ENCODE data around the gene CAPZB. TPM values are rescaled to one million over a fixed set of nuclear protein-coding genes. Genes with fewer than 3 reads are reported as not detected.

The CAPZB gene
- total RNA-seq, 1 donor from 2014 or later, result 198 TPM

DNA sequence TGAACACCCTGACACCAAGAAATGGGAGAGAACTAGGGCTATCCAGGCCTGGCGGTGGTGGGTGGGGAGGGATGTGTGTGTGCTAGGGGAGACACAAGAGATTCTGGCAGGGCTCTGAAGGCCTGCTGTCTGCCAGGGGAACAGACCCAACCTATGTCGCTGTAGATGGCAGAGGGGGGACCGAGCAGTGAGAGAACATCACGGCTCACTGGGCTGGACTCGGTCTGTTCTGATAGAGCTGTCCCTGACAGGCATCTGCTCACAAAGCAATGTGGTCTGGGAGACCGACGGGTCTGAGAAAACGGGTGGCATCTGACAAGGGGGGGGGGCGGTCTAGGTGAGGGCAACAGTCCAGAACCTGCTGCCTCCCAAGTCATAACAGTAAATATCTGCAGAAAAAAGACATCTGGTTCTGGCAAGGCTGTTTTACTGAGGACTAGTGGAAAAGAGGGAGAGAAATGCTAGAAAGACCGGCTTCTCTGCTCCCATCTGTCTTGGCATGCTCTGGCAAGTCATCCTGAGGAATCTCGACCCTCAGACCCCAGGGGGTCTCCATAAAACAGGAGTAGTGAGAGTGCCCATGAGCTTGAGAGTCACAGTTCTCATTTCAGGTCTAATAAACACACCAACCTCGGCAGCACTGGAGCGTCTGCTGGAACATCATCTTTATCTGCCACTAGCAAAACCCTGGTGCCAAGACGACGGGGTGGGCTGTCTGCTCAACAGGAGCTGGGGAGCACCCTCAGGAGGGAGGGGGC, 136.7 kb downstream of the CAPZB start:
- DNase-seq (ENCODE audit: low spot score), result no peak
- no peak for ATAC-seq
- intact Hi-C loops (cut with DNase I), result no loop called here

DNA sequence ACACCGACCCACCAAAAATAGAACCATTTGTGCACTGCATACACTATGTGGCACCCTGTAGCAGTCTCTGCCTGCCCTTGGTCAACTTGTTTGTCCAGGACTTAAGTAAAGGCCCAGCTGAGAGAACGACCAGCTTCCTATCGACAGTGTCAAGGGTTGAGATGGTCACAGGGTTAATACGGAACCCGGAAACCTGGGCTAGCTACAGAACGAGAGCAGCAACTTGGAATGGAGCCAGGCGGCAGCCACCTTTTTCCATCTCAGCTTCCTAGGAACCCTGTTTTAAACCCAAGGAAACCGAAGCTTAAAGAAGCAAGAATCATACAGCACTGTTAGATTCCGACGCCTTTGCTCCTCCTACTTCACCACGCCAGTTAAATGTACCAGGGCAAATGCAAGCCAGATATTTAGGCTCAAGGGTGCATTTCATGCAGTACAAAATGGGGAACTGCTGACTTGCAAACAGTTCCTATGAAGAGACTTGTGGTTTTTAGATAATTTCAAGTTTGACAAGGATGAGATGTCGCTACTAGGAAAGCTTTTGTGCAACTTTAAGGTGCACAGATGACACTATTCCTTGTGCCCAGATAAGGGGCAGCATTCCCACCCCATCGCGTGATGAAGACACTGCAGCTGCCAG, 137.7 kb downstream of the CAPZB start:
- intact Hi-C loops (cut with DNase I), result no loop called here

DNA sequence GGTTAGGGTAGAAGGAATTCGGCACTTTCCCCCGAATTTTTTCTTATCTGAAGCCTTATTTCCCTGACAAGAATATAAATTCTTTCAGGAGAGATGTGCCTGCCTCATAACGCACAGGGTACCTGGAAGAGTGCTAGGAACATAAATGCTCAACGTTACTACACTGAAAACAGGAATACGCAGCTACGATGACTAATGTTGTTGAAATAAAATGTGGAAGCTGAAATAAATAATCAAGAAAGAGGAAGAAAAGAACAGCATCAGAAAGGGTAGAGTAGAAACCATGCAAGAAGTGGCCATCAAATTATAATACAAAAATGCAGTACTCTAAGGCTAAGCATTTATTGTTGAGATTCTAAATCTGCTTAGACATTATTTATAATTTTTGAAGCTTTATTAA, 139.3 kb downstream of the CAPZB start:
- DNase-seq (ENCODE audit: low spot score) (no peak), ATAC-seq (no peak)
- intact Hi-C loops (cut with DNase I), result no loop called here

More for the DNA sequence above, 137.7 kb downstream of the CAPZB start:
- no peak for ATAC-seq
- DNase-seq (ENCODE audit: low spot score), result no peak

DNA sequence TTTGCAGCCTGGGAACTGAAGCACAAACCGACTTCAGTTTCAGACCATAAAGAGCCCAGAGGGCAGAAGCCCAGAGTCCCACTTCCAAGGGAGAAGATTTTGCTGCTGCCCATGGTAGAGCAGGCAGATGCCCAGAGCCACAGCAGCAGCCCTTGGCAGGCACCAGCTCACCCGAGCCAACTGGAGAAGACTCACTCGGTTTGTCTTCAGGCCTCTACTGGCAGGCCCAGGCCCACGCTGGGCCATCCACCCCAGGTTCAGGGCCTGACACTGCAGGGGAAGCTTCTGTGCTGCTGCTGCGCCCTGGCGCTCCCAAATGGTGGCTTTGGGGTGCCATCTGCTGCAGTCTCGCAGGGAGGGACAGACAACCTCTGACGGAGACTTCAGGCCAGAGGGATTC, 139.9 kb downstream of the CAPZB start:
- ATAC-seq (no peak), DNase-seq (ENCODE audit: low spot score) (no peak)
- intact Hi-C loops (cut with DNase I), result no loop called here

DNA sequence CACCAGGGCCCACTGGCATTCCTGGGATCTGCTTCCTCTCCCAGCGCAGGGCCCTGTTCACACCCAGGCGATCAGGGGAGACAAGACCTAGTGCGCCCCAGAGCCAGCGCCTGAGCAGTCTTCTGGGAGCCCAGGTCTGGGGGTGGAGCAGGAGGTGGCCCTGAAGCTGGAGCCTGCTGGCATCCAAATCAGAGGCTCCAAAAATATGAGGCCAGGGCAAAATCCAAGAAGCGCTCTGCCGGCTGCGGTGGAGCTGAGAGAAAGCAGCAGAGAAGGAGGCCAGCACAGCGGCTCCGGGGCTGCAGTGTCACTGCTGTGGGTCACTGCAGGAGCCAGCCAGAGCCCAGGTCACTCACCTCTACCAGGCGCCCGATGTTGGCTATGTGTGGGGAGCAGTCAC, 140.5 kb downstream of the CAPZB start:
- ATAC-seq (no peak), DNase-seq (ENCODE audit: low spot score) (no peak)
- intact Hi-C loops (cut with DNase I), result loop anchor here (1.0 kb wide), 1 partner anchor 304 kb away; no protein-coding TSS in a partner anchor

DNA sequence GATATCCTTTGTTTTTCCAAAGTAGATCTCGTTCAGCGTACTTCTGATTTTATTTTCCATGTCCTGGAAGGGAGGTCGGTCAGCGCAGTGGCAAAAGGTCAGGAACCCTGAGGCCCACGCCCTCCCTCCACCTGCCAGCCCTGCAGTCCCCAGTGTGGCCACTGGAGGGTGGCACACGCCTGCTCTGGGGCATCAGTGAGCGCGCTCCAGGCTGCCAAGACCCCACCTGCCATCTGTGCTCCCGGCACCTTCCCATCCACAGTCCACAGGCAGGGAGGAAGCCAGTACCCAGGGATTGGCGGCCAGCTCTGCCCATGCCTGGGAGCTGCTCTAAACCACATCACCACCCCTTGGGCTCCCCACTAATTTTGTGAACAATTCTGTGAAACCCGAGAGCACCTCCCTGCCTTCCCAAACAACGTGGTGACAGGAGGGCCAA, 140.9 kb downstream of the CAPZB start:
- ATAC-seq, result peak; percentile 67
- intact Hi-C loops (cut with DNase I), result loop anchor here (1.0 kb wide), 1 partner anchor 305 kb away; no protein-coding TSS in a partner anchor
- DNase-seq (ENCODE audit: low spot score), result peak; percentile 80

DNA sequence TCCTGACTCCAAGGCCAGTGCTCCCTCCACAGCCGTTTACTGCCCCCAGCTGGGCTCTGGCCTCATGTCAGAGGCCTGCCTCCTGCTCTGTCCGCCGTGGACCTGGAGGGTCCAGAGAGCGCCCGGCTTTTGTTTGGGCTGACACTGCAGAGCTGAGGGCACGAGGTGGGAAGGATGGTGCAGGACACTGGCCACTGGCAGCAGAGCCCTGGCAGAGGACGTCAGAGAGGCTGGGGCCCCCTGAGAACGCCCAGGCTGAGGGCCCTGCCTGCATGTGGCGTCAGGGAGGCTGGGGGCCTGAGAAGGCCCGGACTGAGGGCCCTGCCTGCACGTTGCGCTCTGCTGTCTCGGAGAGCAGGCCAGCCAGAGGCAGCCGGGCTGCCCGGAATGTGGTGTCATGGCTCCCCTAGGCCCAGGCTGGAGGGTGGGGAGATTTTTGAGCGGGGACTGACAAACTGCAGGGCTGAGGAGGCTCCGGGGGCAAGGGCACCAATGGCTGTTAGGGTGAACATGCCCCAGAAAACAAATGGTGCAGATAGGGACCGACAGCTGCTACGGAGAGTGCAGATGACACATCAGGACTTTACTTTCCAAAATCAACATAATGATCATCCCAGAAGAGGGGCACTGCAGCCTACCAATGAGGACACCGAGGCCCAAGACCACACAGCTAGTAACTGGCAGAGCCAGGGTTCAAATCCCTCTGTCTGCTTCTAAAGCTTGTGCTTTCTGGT, 141.6 kb downstream of the CAPZB start:
- ATAC-seq (no peak), DNase-seq (ENCODE audit: low spot score) (no peak)
- intact Hi-C loops (cut with DNase I), result loop anchor here (1.0 kb wide), 1 partner anchor 306 kb away; no protein-coding TSS in a partner anchor

DNA sequence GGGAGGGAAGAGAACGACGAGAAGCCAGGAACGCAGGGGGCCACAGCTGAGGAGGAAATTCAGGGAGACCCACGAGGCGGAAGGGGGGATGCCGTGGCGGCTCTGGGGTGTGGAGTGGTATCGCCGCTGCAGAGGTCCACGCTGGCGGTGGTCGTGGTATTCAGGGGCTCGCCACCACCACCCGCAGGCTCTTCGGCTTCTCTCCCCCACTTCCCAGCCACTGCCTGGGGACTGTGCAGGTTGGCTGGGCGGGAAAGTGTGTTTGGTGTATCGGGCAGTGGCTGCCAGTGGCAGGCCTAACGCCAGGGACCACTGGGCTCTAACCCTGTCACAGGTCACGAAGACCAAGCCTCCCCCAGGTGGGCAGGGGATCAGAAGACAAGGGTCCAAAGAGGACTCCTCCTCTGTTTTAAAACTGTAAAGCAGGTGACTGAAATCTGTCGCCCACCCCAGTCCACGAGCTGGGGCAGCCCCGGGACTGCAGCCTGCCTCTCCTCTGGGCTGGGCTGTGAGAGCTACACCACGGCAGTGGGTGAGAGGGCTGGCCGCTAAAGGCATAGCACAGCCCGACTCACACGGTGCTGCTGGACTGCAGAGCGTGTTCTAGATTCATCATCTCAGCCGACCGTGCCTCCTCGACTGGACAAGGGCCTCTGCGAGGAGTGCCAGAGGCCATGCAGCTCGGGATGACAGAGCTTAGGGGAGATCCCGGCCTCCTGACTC, 142.3 kb downstream of the CAPZB start:
- ATAC-seq (peak; percentile 29), DNase-seq (ENCODE audit: low spot score) (no peak)
- intact Hi-C loops (cut with DNase I), result no loop called here

DNA sequence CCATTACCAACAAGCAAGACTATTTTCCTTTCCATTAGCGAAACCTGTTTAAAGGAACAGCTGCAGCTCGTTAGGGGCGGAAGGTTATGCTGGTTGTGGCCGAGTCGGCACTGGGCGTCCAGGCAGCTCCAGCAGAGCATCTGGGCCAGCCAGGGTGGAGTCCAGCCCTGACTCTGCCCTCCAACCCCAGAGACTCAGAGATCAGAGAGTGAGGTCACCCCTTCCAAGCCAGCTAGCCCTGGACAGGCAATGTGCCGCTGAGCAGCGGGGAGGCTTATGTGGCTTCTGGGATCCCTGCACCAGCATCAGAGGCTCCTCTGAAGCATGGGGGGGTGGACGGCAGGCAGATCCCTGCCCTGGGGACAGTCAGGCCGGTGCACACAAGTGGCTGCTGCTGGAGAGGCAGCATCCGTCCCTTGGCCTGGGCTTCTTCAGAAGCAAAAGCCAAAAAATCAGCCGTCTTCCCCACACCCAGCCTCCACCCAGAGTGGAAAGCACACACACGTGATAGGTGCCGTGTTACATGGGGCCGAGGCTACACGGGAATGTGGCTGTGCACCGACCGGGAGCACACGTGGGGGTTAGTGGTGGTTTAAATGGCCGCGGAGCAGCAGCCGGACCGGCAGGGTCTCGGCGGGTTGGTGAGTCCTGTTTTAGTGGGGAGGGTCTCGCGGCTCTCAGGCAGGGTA, 143.1 kb downstream of the CAPZB start:
- DNase-seq (ENCODE audit: low spot score) (peak; percentile 74), ATAC-seq (peak; percentile 83)
- intact Hi-C loops (cut with DNase I), result no loop called here

DNA sequence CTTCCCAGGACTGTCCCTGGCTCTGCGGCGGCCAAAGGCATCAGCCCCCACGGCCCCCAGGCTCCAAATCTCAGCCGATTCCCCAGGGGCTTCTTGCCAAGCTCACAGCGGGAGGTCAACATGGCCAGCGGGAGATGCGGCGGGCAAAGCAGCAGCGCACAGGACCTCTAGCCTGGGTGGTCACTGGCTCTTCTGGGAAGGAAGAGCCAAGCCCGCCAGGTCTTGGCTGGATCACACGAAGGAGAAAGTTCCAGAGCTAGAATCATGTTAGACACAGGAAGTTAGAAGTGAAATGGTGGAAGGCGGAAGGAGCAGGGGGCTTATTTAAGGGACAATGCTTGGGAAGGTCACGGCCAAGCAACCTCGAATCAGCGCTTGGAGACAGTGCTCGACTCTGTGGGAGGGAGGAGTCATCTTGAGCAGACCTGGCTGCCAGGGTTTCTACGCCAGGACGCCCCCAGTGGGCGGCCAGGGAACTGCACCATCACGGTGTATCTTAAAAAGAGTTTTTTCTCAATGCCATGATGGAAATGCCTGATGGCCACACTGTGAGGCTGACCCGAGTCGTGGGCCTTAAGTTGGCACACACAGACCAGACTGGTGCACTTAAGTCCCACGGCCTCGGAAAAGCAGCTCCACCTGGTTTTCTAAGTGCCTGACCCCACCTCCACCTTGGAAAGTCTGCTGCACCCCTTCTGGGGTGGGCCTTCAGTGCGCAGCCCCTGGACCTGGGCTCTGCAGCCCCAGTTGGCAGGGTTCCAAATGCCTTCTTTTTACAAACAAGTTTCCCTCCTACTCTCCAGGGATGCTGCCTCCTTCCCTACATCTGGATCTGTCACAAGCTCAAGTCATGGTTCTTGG, 143.9 kb downstream of the CAPZB start:
- peak; percentile 41 for ATAC-seq
- DNase-seq (ENCODE audit: low spot score), result peak; percentile 79
- intact Hi-C loops (cut with DNase I), result no loop called here

DNA sequence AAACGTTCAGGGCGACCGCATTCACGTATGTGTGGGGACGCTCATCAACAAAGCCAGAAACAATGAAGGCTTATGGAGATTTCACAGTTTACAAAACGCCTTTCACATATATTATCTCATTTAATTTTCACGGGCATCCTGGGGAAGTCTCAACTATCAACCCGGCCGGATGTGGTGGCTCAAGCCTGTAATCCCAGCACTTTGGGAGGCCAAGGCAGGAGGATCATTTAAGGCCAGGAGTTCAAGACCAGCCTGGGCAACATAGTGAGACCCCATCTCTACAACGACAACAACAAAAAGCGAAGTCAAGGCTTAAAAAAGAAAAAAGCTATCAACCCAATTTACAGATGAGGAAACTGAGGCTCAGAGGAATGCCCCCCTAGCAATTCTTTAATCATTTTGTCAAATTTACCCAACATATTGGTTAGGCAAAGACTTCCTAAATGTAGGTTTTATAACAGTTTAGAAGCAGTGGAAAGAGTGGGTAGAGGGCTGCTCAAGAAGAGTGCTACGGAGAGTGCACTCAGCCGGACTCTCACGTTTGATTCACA, 144.9 kb downstream of the CAPZB start:
- intact Hi-C loops (cut with DNase I), result no loop called here
- ATAC-seq, result no peak
- DNase-seq (ENCODE audit: low spot score), result no peak

DNA sequence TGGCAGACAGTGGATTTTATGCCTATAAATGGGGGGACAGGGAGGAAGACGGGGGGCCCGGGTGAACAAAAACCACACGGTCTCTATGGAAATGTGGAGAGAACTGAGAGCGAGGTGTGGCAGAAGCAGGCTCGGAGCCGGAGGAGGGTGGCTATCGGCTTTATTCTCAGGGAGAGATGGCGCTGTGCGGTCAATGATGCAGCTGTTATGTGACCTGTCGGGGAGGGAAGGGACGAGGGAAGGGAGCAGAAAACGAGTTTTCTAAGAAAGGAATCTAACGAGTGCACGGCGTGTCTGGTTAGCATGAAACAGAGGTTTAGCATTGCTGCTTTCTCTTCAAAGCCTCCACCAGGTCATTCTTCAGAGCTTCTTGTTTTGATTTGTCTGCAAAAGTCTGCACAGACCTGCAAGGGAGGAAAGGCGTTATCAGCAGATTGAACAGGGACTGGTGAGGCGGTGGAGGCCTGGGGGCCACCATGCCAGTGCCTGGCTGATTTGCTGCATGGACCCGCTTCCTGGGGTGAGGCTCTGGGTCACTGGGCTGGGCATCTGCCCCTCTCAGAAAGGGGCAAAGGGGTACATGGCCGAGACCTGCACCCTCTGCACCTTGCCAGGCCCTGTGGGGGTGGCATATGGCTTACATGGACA, 146.0 kb downstream of the CAPZB start:
- ATAC-seq (no peak), DNase-seq (ENCODE audit: low spot score) (no peak)
- intact Hi-C loops (cut with DNase I), result no loop called here

DNA sequence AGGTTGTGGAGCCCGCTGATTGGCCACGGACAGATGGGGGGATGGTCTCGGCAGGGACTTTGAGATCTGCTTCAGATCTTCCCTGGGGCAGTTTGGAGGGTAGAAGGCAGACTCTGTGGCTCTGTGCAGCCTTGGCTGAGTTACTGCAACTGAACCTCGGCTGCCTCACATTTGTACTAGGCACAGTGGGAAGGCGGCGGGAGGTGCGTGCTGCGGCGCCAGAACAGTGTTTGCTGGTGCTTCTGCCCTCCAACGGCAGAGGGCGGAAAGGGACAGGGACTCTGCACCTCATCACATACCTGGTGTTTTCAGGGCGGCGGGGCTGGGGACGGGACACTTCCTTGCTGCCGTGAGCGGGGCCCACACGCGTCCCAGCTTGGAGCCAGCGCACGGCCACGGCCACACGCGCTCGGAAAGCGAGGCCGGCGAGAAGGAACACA, 147.0 kb downstream of the CAPZB start:
- intact Hi-C loops (cut with DNase I), result no loop called here
- no peak for DNase-seq (ENCODE audit: low spot score)
- ATAC-seq, result no peak

DNA sequence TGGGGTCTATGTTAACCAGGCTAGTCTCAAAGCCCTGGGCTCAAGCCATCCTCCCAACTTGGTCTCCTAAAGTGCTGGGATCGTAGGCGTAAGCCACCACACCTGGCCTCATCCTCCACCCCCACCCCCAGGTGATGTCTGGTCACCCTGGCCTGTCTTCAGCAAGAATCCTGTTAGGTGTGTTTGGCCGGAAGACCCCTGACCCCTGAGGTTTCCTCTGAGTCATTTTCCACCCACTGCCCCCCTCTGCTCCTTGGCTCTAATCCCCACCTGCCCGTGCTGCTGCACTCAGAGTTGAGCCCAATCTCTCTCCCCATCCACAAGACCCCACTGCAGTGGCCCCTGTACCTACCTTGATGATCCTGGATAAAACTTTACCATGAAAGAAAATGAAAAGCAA, 148.1 kb downstream of the CAPZB start:
- intact Hi-C loops (cut with DNase I), result no loop called here
- DNase-seq (ENCODE audit: low spot score), result no peak
- no peak for ATAC-seq

DNA sequence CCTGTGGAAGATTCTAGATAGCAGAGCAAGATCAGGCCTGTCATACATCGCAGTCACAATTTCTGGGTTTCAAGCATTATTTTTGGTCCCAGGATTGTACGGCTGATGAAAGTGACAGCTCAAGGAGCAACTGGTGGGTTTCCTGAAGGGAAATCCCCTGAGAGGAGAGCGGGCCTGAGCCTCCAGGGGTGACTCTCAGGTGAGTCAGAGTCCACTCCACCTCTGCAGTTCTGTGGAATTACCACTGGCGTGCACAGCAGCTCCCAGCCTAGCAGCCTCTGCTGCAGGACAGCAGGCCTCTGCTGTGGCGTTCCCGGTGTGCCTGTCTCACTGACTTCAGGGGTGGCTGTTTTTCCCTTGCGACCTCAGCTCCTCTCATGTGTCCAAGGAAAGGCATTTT, 148.8 kb downstream of the CAPZB start:
- ATAC-seq, result no peak
- DNase-seq (ENCODE audit: low spot score), result no peak
- intact Hi-C loops (cut with DNase I), result no loop called here

DNA sequence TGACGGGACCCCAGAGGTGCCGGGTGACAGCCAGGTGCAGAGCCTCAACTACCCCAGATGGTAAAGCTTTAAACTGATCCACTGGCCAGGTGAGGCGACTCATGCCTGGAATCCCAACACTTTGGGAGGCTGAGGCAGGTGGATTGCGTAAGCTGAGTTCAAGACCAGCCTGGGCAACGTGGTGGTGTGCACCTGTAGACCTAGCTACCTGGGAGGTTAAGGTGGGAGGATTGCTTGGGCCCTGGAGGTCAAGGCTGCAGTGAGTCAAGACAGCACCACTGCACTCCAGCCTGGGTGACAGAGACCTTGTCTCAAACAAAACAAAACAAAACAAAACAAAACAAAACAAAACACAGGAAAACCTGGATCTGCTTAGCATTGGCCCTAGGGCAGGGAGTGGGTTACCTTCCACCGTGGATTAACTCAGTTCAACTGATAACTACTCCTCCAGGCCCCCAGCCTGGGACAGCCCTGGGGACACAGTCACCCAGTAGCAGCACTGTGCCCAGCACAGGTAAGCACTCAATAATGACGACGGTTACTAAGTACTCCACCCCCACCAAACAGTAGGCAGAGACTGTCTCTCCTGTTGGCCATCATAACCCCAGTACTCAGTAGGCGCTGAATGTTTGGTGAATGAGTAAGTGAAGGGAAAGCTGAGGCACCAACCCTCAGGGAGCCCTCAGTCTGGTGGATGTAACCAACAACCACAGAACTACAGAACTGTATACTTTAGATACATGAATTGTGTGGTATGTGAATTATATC, 151.6 kb downstream of the CAPZB start:
- DNase-seq (ENCODE audit: low spot score) (no peak), ATAC-seq (no peak)

More for the DNA sequence above, 151.6 kb downstream of the CAPZB start:
- intact Hi-C loops (cut with DNase I), result no loop called here

All from sciatic nerve (tissue), 2 donors.